ENCODE data around the gene LGR5.

- no peak for TF ChIP-seq POLR2A (IDR thresholded peaks at IDR 0.05)
- TF ChIP-seq, protein P1, sequence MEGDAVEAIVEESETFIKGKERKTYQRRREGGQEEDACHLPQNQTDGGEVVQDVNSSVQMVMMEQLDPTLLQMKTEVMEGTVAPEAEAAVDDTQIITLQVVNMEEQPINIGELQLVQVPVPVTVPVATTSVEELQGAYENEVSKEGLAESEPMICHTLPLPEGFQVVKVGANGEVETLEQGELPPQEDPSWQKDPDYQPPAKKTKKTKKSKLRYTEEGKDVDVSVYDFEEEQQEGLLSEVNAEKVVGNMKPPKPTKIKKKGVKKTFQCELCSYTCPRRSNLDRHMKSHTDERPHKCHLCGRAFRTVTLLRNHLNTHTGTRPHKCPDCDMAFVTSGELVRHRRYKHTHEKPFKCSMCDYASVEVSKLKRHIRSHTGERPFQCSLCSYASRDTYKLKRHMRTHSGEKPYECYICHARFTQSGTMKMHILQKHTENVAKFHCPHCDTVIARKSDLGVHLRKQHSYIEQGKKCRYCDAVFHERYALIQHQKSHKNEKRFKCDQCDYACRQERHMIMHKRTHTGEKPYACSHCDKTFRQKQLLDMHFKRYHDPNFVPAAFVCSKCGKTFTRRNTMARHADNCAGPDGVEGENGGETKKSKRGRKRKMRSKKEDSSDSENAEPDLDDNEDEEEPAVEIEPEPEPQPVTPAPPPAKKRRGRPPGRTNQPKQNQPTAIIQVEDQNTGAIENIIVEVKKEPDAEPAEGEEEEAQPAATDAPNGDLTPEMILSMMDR (IDR thresholded peaks at IDR 0.05), result no peak
These were observed 22.4 kb upstream of the LGR5 start for GRCh38 chr12:71417181-71417580.

All from thyroid gland (tissue), 4 donors.